ENCODE measurements around the gene SYCE1.

GRCh38 chr10:133515471-133515870, 49.9 kb downstream of the SYCE1 start:
- TF ChIP-seq POLR2AphosphoS5 (IDR thresholded peaks at IDR 0.05; ENCODE audit: low read depth) (no peak), CTCF (conservative IDR thresholded peaks at IDR 0.05; ENCODE audit: low read depth in 2 of 2) (no peak), EZH2 (IDR thresholded peaks at IDR 0.05; ENCODE audit: low read depth, unreplicated experiment) (no peak), JUNB (IDR thresholded peaks at IDR 0.05; ENCODE audit: unreplicated experiment) (no peak), ZNF462 (CRISPR knock-in tag; IDR thresholded peaks at IDR 0.05) (no peak), ETS1 (IDR thresholded peaks at IDR 0.05) (no peak), REST (IDR thresholded peaks at IDR 0.05; ENCODE audit: unreplicated experiment) (no peak)

Measured in GM23338 (cell line).